Suprapubic skin (tissue), 3 donors: ENCODE measurements around the gene MYADM.

ENCODE experiments used
- EP300 ChIP-seq: sonication (generic); formaldehyde crosslinking; IDR thresholded peaks from one replicate; pipeline ENCODE4 v1.6.1; 2017; ENCODE audit warnings: antibody characterized with exemption
- POLR2A ChIP-seq, 2 donors: fragments of 450-650 bp; IDR thresholded peaks; one replicate each; pipeline ENCODE4 v1.6.1; 2017; ENCODE audit warnings: antibody characterized with exemption in 2 of 2, mild to moderate bottlenecking in 2 of 2, moderate library complexity in 2 of 2
- TF ChIP-seq, protein P1 (sequence below), 2 donors: fragments of 200-600 bp in 1 of 2; fragments of 450-650 bp in 1 of 2; sonication (generic) in 1 of 2; IDR thresholded peaks; one replicate each; pipeline ENCODE4 v1.5.1; 2016 to 2019; ENCODE audit warnings: antibody characterized with exemption in 2 of 2, mild to moderate bottlenecking in 1 of 2, moderate library complexity in 1 of 2

DNA sequence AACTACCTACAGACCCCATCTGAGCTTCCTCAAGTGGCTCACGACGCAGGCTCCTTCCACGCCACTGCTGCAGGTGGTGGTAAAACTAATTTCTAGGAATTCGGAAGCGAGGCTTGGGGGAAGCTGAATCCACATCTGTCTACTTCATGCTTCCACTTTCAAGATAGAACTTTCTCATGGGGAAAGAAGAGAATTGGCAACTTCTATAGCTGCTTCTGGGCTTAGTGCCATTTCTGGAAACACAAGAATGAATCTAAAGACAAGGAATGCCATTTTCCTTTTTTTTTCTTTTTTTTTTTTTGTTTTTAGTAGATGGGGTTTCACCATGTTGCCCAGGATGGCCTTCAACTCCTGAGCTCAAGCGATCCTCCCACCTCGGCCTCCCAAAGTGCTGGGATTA lies 40.8 kb upstream of the MYADM start:
- TF ChIP-seq, protein P1, sequence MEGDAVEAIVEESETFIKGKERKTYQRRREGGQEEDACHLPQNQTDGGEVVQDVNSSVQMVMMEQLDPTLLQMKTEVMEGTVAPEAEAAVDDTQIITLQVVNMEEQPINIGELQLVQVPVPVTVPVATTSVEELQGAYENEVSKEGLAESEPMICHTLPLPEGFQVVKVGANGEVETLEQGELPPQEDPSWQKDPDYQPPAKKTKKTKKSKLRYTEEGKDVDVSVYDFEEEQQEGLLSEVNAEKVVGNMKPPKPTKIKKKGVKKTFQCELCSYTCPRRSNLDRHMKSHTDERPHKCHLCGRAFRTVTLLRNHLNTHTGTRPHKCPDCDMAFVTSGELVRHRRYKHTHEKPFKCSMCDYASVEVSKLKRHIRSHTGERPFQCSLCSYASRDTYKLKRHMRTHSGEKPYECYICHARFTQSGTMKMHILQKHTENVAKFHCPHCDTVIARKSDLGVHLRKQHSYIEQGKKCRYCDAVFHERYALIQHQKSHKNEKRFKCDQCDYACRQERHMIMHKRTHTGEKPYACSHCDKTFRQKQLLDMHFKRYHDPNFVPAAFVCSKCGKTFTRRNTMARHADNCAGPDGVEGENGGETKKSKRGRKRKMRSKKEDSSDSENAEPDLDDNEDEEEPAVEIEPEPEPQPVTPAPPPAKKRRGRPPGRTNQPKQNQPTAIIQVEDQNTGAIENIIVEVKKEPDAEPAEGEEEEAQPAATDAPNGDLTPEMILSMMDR (IDR thresholded peaks at IDR 0.05), result no peak
- TF ChIP-seq POLR2A (IDR thresholded peaks at IDR 0.05) (no peak), EP300 (no peak)
